22Rv1 (cell line): Measurements from ENCODE around the gene SDSL.

Experiments used
- H3K27ac ChIP-seq: fragments of 450-650 bp; 2 replicates; pipeline ENCODE4 v1.5.1; 2017
- ZFX ChIP-seq: fragments of 450-650 bp; IDR thresholded peaks from 2 replicates; pipeline ENCODE4 v1.6.1; 2017; ENCODE audit warnings: antibody characterized with exemption, borderline replicate concordance
- TF ChIP-seq, protein P1 (sequence below): fragments of 450-650 bp; IDR thresholded peaks from 2 replicates; pipeline ENCODE4 v1.5.1; 2017; ENCODE audit warnings: mild to moderate bottlenecking

SDSL gene

DNA sequence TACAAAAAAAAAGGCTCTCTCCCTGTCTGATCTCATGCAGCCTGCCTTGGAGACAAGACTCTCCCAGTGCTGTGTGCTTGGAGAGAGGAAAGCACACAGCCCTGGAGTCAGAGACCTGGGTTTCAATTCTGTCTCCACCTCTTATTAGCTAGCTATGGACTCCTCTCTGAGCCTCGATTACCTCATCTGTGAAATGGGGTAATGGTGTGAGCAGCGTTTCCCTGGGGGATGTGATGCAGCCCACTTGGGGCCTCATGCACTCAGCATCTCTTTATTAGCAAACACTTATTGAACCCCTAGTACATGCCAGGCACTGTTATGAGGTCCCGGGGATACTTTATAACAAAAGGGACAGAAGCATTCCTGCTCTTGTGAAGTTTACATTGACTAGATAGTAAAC, 31.0 kb upstream of the SDSL start:
- H3K27ac ChIP-seq, result no peak overlapping the region
- TF ChIP-seq ZFX, result no peak
- TF ChIP-seq, protein P1, sequence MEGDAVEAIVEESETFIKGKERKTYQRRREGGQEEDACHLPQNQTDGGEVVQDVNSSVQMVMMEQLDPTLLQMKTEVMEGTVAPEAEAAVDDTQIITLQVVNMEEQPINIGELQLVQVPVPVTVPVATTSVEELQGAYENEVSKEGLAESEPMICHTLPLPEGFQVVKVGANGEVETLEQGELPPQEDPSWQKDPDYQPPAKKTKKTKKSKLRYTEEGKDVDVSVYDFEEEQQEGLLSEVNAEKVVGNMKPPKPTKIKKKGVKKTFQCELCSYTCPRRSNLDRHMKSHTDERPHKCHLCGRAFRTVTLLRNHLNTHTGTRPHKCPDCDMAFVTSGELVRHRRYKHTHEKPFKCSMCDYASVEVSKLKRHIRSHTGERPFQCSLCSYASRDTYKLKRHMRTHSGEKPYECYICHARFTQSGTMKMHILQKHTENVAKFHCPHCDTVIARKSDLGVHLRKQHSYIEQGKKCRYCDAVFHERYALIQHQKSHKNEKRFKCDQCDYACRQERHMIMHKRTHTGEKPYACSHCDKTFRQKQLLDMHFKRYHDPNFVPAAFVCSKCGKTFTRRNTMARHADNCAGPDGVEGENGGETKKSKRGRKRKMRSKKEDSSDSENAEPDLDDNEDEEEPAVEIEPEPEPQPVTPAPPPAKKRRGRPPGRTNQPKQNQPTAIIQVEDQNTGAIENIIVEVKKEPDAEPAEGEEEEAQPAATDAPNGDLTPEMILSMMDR, result no peak

DNA sequence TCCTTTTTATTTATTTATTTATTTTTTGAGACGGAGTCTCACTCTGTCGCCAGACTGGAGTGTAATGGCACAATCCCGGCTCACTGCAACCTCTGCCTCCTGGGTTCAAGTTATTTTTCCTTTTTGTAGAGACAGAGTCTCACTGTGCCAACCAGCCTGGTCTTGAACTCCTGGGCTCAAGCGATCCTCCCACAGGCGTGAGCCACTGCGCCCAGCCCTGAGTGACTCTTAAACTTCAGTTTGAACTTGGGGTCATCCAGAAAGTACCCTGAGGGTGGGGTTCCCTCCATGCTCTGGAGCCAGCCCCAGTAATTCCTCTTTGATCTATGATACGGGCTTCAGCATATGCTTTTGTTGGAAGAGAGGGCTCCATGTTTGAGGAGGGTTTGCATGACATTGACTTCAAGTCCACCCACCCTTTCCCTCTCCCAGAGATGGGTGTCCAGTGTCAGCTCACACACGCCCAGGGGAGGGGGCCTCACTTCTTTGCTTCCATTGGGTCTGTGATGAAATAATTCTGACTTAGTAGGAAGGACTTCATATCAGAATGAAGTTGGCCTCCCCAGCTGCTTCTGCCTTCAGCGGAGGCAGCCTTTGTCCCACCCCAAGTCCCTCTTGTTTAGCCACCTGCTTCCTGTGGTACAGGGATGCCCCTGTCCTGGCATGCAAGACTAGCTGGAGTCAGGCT, 30.4 kb upstream of the SDSL start:
- no peak for TF ChIP-seq ZFX
- TF ChIP-seq, protein P1, result no peak
- no peak overlapping the region for H3K27ac ChIP-seq

DNA sequence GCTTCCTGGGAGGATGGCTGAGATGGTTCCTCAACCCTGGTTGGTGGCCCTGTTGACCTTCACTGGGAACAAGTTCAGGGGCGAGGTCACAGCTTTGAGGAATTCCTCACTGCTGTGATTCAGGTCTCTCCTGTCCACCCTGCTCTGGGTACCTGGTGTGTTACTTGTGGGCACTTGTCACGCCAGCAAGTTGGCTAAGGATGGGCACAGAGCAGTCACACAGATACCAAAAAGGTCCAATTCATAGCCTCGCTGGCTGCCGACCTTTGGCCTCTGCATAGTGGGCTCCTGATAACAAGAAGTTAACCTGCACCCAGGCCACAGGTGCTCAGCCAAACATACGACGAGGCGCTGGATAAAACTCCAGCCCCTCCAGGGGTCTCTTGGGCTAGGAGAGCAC, 29.7 kb upstream of the SDSL start:
- no peak for TF ChIP-seq ZFX
- TF ChIP-seq, protein P1, result no peak
- H3K27ac ChIP-seq, result no peak overlapping the region

DNA sequence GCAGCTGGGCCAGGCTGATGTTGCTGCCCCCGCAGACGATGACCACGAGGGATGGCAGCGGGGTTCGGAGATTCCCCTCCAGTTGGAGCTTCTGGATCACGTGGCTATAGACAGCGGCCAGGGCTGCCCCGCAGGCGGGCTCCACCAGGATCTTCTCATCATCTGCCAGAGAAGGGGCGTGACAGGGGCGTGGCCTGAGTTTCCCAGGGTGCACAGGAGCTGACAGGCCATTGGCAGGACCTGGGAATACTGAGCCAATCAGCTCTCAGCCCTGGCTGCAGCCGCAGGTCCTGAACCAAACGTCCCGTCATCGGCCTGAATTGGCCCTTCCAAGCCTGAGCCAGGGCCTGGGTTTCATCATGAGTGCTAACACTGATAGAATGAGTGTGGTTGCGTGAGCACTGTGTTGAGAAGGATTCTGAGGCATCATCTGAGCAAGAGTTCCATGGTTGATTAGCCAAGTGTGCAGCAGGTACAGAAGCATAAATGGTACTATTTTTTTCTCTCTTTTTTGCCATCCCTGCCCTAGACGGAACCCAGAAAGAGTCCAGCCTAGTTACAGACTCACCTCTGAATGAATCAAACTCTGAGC, 29.1 kb upstream of the SDSL start:
- no peak overlapping the region for H3K27ac ChIP-seq
- TF ChIP-seq, protein P1, result no peak
- no peak for TF ChIP-seq ZFX

DNA sequence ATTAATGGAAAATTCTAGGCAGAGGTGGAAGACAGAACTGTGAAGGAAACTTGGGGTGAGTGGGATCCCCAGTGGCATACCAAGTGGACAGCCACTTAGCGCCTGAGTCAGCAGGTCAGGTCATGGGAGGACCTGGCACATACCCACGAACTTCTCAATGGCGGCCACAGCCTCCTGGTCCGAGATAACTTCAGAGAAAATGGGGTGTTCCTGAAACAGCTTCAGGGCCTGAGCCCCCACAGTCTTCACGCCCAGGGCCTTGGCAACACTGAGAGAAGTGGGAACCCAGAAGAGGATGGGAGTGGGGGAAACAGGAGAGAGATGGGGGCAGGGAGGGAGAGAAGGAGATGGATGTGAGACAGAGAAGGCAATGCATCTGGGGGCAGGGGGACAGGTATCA, 28.4 kb upstream of the SDSL start:
- TF ChIP-seq, protein P1, result no peak
- no peak for TF ChIP-seq ZFX
- H3K27ac ChIP-seq, result no peak overlapping the region

DNA sequence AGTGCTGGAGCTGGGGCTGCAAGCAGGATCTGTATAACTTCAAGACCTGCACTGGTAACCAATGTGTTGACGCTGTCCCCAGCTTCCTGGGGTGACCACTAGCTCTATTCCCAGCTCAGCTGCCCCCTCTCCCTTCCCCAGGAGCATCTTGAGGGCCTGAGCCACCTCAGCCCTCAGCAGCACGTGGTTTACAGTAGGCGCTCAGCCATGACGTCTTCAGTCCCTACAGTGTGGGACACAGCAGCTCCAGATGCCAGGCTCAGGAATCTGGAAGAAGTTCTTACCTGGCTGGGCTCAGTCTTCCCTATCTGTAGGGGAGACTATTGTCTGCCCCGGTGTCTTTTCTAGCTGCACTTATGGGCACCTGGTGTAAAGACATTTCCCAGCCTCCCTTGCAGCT, 27.1 kb upstream of the SDSL start:
- TF ChIP-seq ZFX, result no peak
- TF ChIP-seq, protein P1, result no peak

DNA sequence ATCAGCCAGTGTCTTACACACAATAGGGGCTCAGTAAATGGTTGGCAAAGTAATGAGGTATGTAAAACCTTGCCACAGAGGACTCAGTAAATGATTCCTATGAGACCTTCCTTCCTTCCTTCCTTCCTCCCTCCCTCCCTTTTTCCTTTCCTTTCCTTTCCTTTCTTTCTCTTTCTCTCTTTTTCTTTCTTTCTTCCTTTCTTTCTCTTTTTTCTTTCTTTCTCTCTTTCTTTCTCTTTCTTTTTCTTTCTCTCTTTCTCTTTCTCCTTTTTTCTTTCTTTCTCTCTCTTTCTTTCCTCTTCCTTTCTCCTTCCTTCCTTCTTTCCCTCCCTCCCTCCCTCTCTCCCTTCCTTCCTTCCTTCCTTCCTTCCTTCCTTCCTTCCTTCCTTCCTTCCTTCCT, 26.0 kb upstream of the SDSL start:
- TF ChIP-seq, protein P1, result no peak
- TF ChIP-seq ZFX, result no peak
- H3K27ac ChIP-seq, result no peak overlapping the region

More for the DNA sequence above, 27.1 kb upstream of the SDSL start:
- H3K27ac ChIP-seq, result no peak overlapping the region
